NB4 (cell line): ENCODE measurements around the gene PARD3.

ENCODE experiments used
- POLR2A ChIP-seq: IDR thresholded peaks from 2 replicates; pipeline ENCODE4 v1.6.1; 2011; ENCODE audit warnings: mild to moderate bottlenecking; ENCODE audit not compliant: insufficient read length; ENCODE audit errors: extremely low read depth
- TF ChIP-seq, protein P1 (sequence below): IDR thresholded peaks from one replicate; pipeline ENCODE4 v1.5.1; 2012; ENCODE audit warnings: low read depth, low read length

- TF ChIP-seq, protein P1, sequence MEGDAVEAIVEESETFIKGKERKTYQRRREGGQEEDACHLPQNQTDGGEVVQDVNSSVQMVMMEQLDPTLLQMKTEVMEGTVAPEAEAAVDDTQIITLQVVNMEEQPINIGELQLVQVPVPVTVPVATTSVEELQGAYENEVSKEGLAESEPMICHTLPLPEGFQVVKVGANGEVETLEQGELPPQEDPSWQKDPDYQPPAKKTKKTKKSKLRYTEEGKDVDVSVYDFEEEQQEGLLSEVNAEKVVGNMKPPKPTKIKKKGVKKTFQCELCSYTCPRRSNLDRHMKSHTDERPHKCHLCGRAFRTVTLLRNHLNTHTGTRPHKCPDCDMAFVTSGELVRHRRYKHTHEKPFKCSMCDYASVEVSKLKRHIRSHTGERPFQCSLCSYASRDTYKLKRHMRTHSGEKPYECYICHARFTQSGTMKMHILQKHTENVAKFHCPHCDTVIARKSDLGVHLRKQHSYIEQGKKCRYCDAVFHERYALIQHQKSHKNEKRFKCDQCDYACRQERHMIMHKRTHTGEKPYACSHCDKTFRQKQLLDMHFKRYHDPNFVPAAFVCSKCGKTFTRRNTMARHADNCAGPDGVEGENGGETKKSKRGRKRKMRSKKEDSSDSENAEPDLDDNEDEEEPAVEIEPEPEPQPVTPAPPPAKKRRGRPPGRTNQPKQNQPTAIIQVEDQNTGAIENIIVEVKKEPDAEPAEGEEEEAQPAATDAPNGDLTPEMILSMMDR = no peak
- no peak for TF ChIP-seq POLR2A
These were observed 698.3 kb downstream of the PARD3 start for GRCh38 chr10:34116681-34117271.
